ENCODE data around the gene USO1. TPM values are rescaled to one million over a fixed set of nuclear protein-coding genes. Genes with fewer than 3 reads are reported as not detected.

USO1 gene
- total and polyA plus RNA-seq, 3 donors from 2014 or later = 53.3 to 64.6 (median 57.5) TPM

- DNase-seq = no peak
- Histone ChIP-seq H3K4me3 (no peak overlapping the region), H3K9me3 (no peaks in the 10 kb centered on the region), H3K36me3 (ENCODE audit: low read depth, missing control alignments) (no peaks in the 10 kb centered on the region), H3K27me3 (no peaks in the 10 kb centered on the region), H3K27ac (no peak overlapping the region), H3K4me1 (no peaks in the 10 kb centered on the region)
- intact Hi-C loops (cut with DNase I; ENCODE audit: low total_unique reads) = no loop called here
- WGBS, 2 donors = 55 to 63% methylated on average over 1 of the region's 1 CpG
- TF ChIP-seq POLR2A (IDR thresholded peaks at IDR 0.05) (no peak), CTCF (IDR thresholded peaks at IDR 0.05) (no peak)
Observed at GRCh38 chr4:75830906-75831305, 106.5 kb downstream of the USO1 start.

GRCh38 chr4:75831856-75832405 is 107.6 kb downstream of the USO1 start:
- H3K36me3 ChIP-seq (ENCODE audit: low read depth, missing control alignments) = no peaks in the 10 kb centered on the region
- DNase-seq = no peak
- no peak overlapping the region for H3K27ac ChIP-seq
- no peaks in the 10 kb centered on the region for H3K9me3 ChIP-seq
- no peaks in the 10 kb centered on the region for H3K27me3 ChIP-seq
- intact Hi-C loops (cut with DNase I; ENCODE audit: low total_unique reads) = no loop called here
- 89 to 94% methylated on average over 2 of the region's 2 CpGs for WGBS, 2 donors
- TF ChIP-seq POLR2A (IDR thresholded peaks at IDR 0.05) (no peak), CTCF (IDR thresholded peaks at IDR 0.05) (no peak)
- no peak overlapping the region for H3K4me3 ChIP-seq
- no peaks in the 10 kb centered on the region for H3K4me1 ChIP-seq

GRCh38 chr4:75834095-75834771 is 109.9 kb downstream of the USO1 start:
- Histone ChIP-seq H3K27ac (no peak overlapping the region), H3K9me3 (no peaks in the 10 kb centered on the region), H3K27me3 (no peaks in the 10 kb centered on the region), H3K36me3 (ENCODE audit: low read depth, missing control alignments) (no peaks in the 10 kb centered on the region), H3K4me1 (no peaks in the 10 kb centered on the region), H3K4me3 (no peak overlapping the region)
- 88 to 91% methylated on average over 1 of the region's 1 CpG for WGBS, 2 donors
- intact Hi-C loops (cut with DNase I; ENCODE audit: low total_unique reads) = no loop called here
- TF ChIP-seq CTCF (IDR thresholded peaks at IDR 0.05) = no peak
- no peak for TF ChIP-seq POLR2A (IDR thresholded peaks at IDR 0.05)
- DNase-seq = no peak

GRCh38 chr4:75834772-75835154 is 110.4 kb downstream of the USO1 start:
- intact Hi-C loops (cut with DNase I; ENCODE audit: low total_unique reads) = no loop called here
- TF ChIP-seq POLR2A (IDR thresholded peaks at IDR 0.05) (no peak), CTCF (IDR thresholded peaks at IDR 0.05) (no peak)

More at GRCh38 chr4:75834772-75835154, 110.4 kb downstream of the USO1 start:
- no peak for DNase-seq
- Histone ChIP-seq H3K9me3 (no peaks in the 10 kb centered on the region), H3K27ac (no peak overlapping the region), H3K4me3 (no peak overlapping the region), H3K27me3 (no peaks in the 10 kb centered on the region), H3K4me1 (no peaks in the 10 kb centered on the region), H3K36me3 (ENCODE audit: low read depth, missing control alignments) (no peaks in the 10 kb centered on the region)
- 65 to 71% methylated on average over 2 of the region's 2 CpGs for WGBS, 2 donors

Data from testis (tissue), 3 donors.